ENCODE measurements around the gene RAD51B.

Gene RAD51B

DNA sequence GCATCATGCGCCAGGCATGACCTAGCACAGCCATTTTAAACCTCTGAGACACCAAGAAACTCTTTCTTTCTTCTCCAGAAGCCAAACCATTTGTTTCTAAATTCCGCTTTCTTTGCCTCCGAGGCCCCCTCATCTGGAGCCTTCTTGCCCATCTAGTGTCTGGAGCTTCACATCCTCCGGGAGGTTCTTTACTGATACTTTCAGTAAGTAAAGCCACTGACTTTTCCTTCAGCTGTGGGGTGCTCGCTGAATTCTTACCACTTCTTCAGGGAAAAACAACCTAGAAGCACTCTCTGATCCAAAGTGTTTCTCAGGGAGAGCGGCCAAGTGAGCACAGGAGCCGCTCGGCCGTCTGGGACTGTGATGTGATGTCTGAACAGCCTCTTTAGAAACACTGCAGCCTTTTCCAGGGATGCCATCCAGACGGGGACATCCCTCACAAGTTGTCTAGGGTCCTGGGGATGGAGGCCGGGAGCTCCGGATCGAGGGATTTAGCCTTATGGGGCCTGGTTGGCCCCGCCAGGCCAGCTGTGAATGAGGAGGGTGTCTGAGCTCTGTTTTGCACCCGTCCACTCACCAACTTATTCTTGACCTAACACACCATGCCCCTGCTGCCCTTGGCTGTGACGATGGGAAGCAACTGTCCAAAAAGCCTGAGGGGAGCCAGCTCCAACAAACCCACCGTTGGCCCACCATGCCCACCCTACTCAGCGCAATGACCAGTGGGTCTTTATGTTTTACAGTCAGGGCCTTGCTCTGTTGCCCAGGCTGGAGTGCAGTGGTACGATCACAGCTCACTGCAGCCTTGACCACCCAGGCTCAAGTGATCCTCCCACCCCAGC, 812.7 kb downstream of the RAD51B start:
- H3K9me3 ChIP-seq (ENCODE audit: control insufficient read depth, low read length), result no peaks in the 10 kb centered on the region
- no peaks in the 10 kb centered on the region for H3K27me3 ChIP-seq (ENCODE audit: control insufficient read depth, insufficient read depth, low read length)
- no peaks in the 10 kb centered on the region for H3K79me2 ChIP-seq
- H3K4me2 ChIP-seq (ENCODE audit: low read length), result no peak overlapping the region
- no peak overlapping the region for H3K27ac ChIP-seq
- TF ChIP-seq, protein P1, sequence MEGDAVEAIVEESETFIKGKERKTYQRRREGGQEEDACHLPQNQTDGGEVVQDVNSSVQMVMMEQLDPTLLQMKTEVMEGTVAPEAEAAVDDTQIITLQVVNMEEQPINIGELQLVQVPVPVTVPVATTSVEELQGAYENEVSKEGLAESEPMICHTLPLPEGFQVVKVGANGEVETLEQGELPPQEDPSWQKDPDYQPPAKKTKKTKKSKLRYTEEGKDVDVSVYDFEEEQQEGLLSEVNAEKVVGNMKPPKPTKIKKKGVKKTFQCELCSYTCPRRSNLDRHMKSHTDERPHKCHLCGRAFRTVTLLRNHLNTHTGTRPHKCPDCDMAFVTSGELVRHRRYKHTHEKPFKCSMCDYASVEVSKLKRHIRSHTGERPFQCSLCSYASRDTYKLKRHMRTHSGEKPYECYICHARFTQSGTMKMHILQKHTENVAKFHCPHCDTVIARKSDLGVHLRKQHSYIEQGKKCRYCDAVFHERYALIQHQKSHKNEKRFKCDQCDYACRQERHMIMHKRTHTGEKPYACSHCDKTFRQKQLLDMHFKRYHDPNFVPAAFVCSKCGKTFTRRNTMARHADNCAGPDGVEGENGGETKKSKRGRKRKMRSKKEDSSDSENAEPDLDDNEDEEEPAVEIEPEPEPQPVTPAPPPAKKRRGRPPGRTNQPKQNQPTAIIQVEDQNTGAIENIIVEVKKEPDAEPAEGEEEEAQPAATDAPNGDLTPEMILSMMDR (IDR thresholded peaks at IDR 0.05), result no peak
- no peak overlapping the region for H2AFZ ChIP-seq
- peaks cover 11% of the 10 kb centered on the region for H3K4me1 ChIP-seq
- H3K9ac ChIP-seq, result no peak overlapping the region
- no peak overlapping the region for H3K4me3 ChIP-seq (ENCODE audit: low read depth, low read length)
- no peaks in the 10 kb centered on the region for H3K36me3 ChIP-seq (ENCODE audit: control insufficient read depth, insufficient read depth, low read length)

DNA sequence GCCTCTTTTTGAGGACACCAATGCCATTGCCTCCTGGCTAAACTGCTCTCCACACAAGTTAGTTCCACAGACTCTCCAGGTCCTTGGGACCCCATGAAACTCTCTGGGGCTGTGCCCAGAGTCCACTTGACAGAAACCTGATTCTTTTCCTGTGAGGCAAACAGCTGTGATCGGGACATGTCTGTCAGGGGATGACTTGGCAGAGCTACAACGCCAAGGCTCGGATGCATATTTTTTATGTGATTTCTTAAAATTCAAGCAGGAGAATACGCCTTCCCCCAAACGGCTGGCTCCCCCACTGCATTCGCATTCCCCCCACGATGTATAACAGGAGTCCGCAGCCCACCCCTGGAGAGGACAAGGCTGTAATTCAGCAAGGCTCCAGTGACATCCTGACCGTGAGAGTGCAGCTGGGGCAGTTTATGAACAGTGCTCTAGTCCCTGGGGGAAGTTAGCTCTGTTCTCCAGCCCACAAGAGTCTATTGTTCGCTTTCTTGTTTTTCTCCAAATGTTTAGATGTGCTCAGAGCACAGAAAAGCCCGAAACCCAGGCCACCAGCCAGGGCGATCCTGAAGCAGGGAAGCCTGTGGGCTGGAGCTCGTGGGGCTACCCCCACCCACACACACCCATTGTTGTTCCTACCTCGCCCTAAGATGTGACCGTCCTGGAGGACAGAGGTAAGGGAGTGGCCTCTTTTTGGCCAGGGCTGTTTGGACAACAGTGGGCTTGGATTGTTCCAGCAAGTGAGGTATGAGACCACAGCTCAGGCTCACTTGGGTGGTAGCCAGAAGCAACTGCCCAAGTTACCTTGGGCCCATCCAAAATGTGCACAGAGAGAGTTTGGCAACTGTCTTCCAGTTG, 813.8 kb downstream of the RAD51B start:
- no peak overlapping the region for H3K4me2 ChIP-seq (ENCODE audit: low read length)
- H2AFZ ChIP-seq, result no peak overlapping the region
- no peaks in the 10 kb centered on the region for H3K79me2 ChIP-seq
- no peaks in the 10 kb centered on the region for H3K27me3 ChIP-seq (ENCODE audit: control insufficient read depth, insufficient read depth, low read length)
- H3K9me3 ChIP-seq (ENCODE audit: control insufficient read depth, low read length), result no peaks in the 10 kb centered on the region
- H3K27ac ChIP-seq, result no peak overlapping the region
- peaks cover 8% of the 10 kb centered on the region for H3K4me1 ChIP-seq
- no peak overlapping the region for H3K9ac ChIP-seq
- TF ChIP-seq, protein P1 (IDR thresholded peaks at IDR 0.05), result no peak
- H3K36me3 ChIP-seq (ENCODE audit: control insufficient read depth, insufficient read depth, low read length), result no peaks in the 10 kb centered on the region
- no peak overlapping the region for H3K4me3 ChIP-seq (ENCODE audit: low read depth, low read length)

DNA sequence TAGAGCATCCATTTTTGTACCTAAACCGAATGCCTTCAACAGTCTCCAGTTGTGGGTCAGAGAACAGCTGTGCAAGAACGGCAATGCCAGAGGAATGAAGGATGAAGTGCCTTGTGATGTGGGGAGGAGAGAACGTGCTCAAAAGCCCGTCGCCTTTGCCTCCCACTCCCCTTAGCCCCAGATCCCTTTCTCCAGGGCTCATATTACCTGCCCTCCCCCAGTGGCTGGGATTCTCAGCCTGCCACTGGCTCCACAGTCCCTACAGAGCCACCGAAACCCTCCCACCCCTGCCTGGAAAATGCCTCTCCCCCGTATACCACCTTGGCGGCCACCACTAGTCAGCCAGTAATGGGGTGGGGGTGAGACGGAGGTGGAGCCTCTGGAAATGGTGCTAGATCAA, 814.8 kb downstream of the RAD51B start:
- Histone ChIP-seq H3K4me2 (ENCODE audit: low read length) (no peak overlapping the region), H3K9me3 (ENCODE audit: control insufficient read depth, low read length) (no peaks in the 10 kb centered on the region), H2AFZ (no peak overlapping the region), H3K36me3 (ENCODE audit: control insufficient read depth, insufficient read depth, low read length) (no peaks in the 10 kb centered on the region), H3K27ac (no peak overlapping the region), H3K9ac (no peak overlapping the region), H3K4me3 (ENCODE audit: low read depth, low read length) (no peak overlapping the region), H3K27me3 (ENCODE audit: control insufficient read depth, insufficient read depth, low read length) (no peaks in the 10 kb centered on the region), H3K79me2 (no peaks in the 10 kb centered on the region), H3K4me1 (peaks cover under 1% of the 10 kb centered on the region)
- TF ChIP-seq, protein P1 (IDR thresholded peaks at IDR 0.05), result no peak

DNA sequence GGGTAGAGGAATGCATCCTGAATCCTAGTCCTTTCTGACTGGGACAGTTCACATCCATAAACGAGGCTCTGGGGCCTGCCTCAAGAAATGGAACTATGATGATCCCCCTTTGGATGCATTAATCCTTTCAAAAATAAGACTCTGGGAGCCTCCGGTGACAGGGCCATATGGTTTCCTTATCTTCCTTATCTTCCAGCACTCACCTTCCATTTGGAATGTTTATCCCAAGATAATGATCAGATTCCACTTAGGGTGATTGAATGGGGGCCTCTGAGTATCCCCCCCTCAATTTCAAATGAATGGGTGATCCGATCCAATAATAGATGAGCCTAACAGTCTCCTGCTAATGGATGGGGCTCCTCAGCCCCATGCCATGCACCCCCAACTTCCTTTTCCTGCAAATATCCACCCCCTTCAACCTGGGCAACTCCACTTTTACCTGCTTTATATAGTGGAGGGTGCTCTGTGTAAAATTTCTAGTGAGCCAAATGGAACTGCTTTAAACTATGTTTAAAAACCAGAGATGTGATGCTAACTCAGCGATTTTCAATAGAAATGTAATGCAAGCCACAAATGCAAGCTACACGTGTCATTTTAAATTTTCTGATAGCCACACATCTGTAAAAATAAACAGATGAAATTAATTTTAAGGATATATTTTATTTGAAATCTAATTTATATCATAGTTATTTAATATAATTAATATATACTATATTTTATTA, 815.5 kb downstream of the RAD51B start:
- TF ChIP-seq, protein P1 (IDR thresholded peaks at IDR 0.05), result no peak
- H3K36me3 ChIP-seq (ENCODE audit: control insufficient read depth, insufficient read depth, low read length), result no peaks in the 10 kb centered on the region
- no peak overlapping the region for H3K9ac ChIP-seq
- no peaks in the 10 kb centered on the region for H3K9me3 ChIP-seq (ENCODE audit: control insufficient read depth, low read length)
- no peak overlapping the region for H3K4me2 ChIP-seq (ENCODE audit: low read length)
- H2AFZ ChIP-seq, result no peak overlapping the region
- H3K4me1 ChIP-seq, result no peaks in the 10 kb centered on the region
- H3K27ac ChIP-seq, result no peak overlapping the region
- no peaks in the 10 kb centered on the region for H3K79me2 ChIP-seq
- H3K27me3 ChIP-seq (ENCODE audit: control insufficient read depth, insufficient read depth, low read length), result no peaks in the 10 kb centered on the region
- H3K4me3 ChIP-seq (ENCODE audit: low read depth, low read length), result no peak overlapping the region

Data from parathyroid adenoma (tissue), 2 donors.